Activated CD4-positive, alpha-beta T cell treated with anti-CD3 and anti-CD28 coated beads for 36 hours (primary cell): Measurements from ENCODE around the gene SPSB4. TPM values are rescaled to one million over a fixed set of nuclear protein-coding genes. Genes with fewer than 3 reads are reported as not detected.
A peak's percentile ranks its signal among the peaks of the same experiment; 100 is the strongest.

ENCODE experiments used
- ATAC-seq: fragments of 200-7000 bp; cut with Tn5 transposase; one replicate; pipeline ENCODE4 v1.10.0; 2021; ENCODE audit warnings: mild to moderate bottlenecking, moderate library complexity
- CTCF ChIA-PET: fragments of 350-600 bp; sonication (Branson Sonifier 250); formaldehyde crosslinking; loops from one replicate; lab custom pipeline; 2021; ENCODE audit warnings: antibody characterized with exemption; lab: Charles Lee
- POLR2A ChIA-PET: fragments of 350-600 bp; sonication (Branson Sonifier 250); formaldehyde crosslinking; loops from one replicate; lab custom pipeline; 2021; ENCODE audit warnings: antibody characterized with exemption, inconsistent platforms; lab: Charles Lee
- DNase-seq: peaks from one replicate; pipeline ENCODE4 v3.0.0-alpha.2; 2020
- H3K27ac Mint-ChIP-seq: one replicate; pipeline ENCODE4 v1.8.0; 2021; ENCODE audit warnings: mixed read lengths
- H3K27me3 Mint-ChIP-seq: one replicate; pipeline ENCODE4 v1.8.0; 2021; ENCODE audit warnings: mixed read lengths
- H3K36me3 Mint-ChIP-seq: one replicate; pipeline ENCODE4 v1.8.0; 2021; ENCODE audit warnings: low read depth, mixed read lengths
- H3K4me1 Mint-ChIP-seq: one replicate; pipeline ENCODE4 v1.8.0; 2021; ENCODE audit warnings: mixed read lengths
- H3K4me3 Mint-ChIP-seq: one replicate; pipeline ENCODE4 v1.8.0; 2021; ENCODE audit warnings: mild to moderate bottlenecking, moderate library complexity, mixed read lengths
- H3K9me3 Mint-ChIP-seq: one replicate; pipeline ENCODE4 v1.8.0; 2021; ENCODE audit warnings: low read depth, mixed read lengths
- intact Hi-C, 2 experiments: fragments of 100-400 bp; cut with DNase I in 1 of 2; cut with micrococcal nuclease in 1 of 2; formaldehyde crosslinking; loops; one replicate each; pipeline versions ENCODE4 v1.14.2 to v1.15.1; 2022 to 2024; cut with DNase I, micrococcal nuclease
- total RNA-seq, 2 experiments: library from RNA; stranded (reverse); gene quantifications; one replicate each; pipeline ENCODE4 v1.2.3, GENCODE V29; 2021

Gene SPSB4
- total RNA-seq, 2 experiments from 2014 or later = not detected

- H3K27me3 Mint-ChIP-seq = no peaks in the 10 kb centered on the region
- intact Hi-C loops = no loop called here
- CTCF ChIA-PET = interaction anchor here (0.9 to 1.3 kb wide), 2 partner anchors 15 to 19 kb away, joined by 3 to 6 read pairs; no protein-coding TSS in a partner anchor
- H3K9me3 Mint-ChIP-seq = peaks cover 8% of the 10 kb centered on the region
- no peak overlapping the region for H3K4me3 Mint-ChIP-seq
- POLR2A ChIA-PET = no interaction called here
- DNase-seq = no peak
- no peak for ATAC-seq
- no peaks in the 10 kb centered on the region for H3K4me1 Mint-ChIP-seq
- no peaks in the 10 kb centered on the region for H3K36me3 Mint-ChIP-seq
- H3K27ac Mint-ChIP-seq = no peak overlapping the region
Measured at GRCh38 chr3:141176775-141177174, 125.6 kb downstream of the SPSB4 start.

- ATAC-seq (no peak), DNase-seq (no peak)
- no peaks in the 10 kb centered on the region for H3K27me3 Mint-ChIP-seq
- peaks cover 8% of the 10 kb centered on the region for H3K9me3 Mint-ChIP-seq
- ChIA-PET POLR2A (no interaction called here), CTCF (interaction anchor here (1.2 kb wide), 1 partner anchor 9 kb away, joined by 5 read pairs; no protein-coding TSS in a partner anchor)
- no peaks in the 10 kb centered on the region for H3K36me3 Mint-ChIP-seq
- H3K4me1 Mint-ChIP-seq = no peaks in the 10 kb centered on the region
- H3K4me3 Mint-ChIP-seq = no peak overlapping the region
- intact Hi-C loops = no loop called here
- H3K27ac Mint-ChIP-seq = no peak overlapping the region
Measured at GRCh38 chr3:141178026-141178425, 126.9 kb downstream of the SPSB4 start.

GRCh38 chr3:141178551-141178950 lies 127.4 kb downstream of the SPSB4 start:
- intact Hi-C loops = no loop called here
- Mint-ChIP-seq H3K4me1 (no peaks in the 10 kb centered on the region), H3K4me3 (no peak overlapping the region), H3K9me3 (peaks cover 8% of the 10 kb centered on the region), H3K27ac (no peak overlapping the region), H3K36me3 (no peaks in the 10 kb centered on the region), H3K27me3 (no peaks in the 10 kb centered on the region)
- ChIA-PET POLR2A (no interaction called here), CTCF (interaction anchor here (1.2 kb wide), 1 partner anchor 10 kb away, joined by 5 read pairs; no protein-coding TSS in a partner anchor)
- DNase-seq = no peak
- ATAC-seq = no peak

- DNase-seq (no peak), ATAC-seq (no peak)
- POLR2A ChIA-PET = no interaction called here
- intact Hi-C loops = no loop called here
- no peaks in the 10 kb centered on the region for H3K4me1 Mint-ChIP-seq
- H3K9me3 Mint-ChIP-seq = peaks cover 8% of the 10 kb centered on the region
- H3K36me3 Mint-ChIP-seq = no peaks in the 10 kb centered on the region
- H3K27me3 Mint-ChIP-seq = no peaks in the 10 kb centered on the region
- no peak overlapping the region for H3K4me3 Mint-ChIP-seq
- CTCF ChIA-PET = interaction anchor here (0.5 kb wide), 1 partner anchor 112 kb away, joined by 6 read pairs; no protein-coding TSS in a partner anchor
- no peak overlapping the region for H3K27ac Mint-ChIP-seq
Measured at GRCh38 chr3:141179983-141180382, 128.8 kb downstream of the SPSB4 start.

- H3K4me1 Mint-ChIP-seq = no peaks in the 10 kb centered on the region
- intact Hi-C loops = no loop called here
- H3K4me3 Mint-ChIP-seq = no peak overlapping the region
Measured at GRCh38 chr3:141181196-141181595, 130.0 kb downstream of the SPSB4 start.

GRCh38 chr3:141181819-141182218 lies 130.7 kb downstream of the SPSB4 start:
- intact Hi-C loops = no loop called here
- Mint-ChIP-seq H3K27me3 (no peaks in the 10 kb centered on the region), H3K4me1 (no peaks in the 10 kb centered on the region), H3K4me3 (no peak overlapping the region), H3K9me3 (peaks cover 8% of the 10 kb centered on the region), H3K27ac (no peak overlapping the region), H3K36me3 (no peaks in the 10 kb centered on the region)
- ATAC-seq (no peak), DNase-seq (no peak)
- ChIA-PET CTCF (interaction anchor here (1.0 to 1.1 kb wide), 2 partner anchors 10 to 11 kb away, joined by 3 to 4 read pairs; no protein-coding TSS in a partner anchor), POLR2A (no interaction called here)

More at GRCh38 chr3:141181196-141181595, 130.0 kb downstream of the SPSB4 start:
- CTCF ChIA-PET = no interaction called here
- ATAC-seq (no peak), DNase-seq (no peak)
- Mint-ChIP-seq H3K9me3 (peaks cover 8% of the 10 kb centered on the region), H3K36me3 (no peaks in the 10 kb centered on the region), H3K27me3 (no peaks in the 10 kb centered on the region), H3K27ac (no peak overlapping the region)
- POLR2A ChIA-PET = no interaction called here

- H3K9me3 Mint-ChIP-seq = peaks cover 8% of the 10 kb centered on the region
- no peaks in the 10 kb centered on the region for H3K4me1 Mint-ChIP-seq
- DNase-seq (no peak), ATAC-seq (no peak)
- no peaks in the 10 kb centered on the region for H3K27me3 Mint-ChIP-seq
- H3K27ac Mint-ChIP-seq = no peak overlapping the region
- intact Hi-C loops = no loop called here
- H3K36me3 Mint-ChIP-seq = no peaks in the 10 kb centered on the region
- no peak overlapping the region for H3K4me3 Mint-ChIP-seq
- ChIA-PET CTCF (interaction anchor here (0.7 to 1.3 kb wide), 4 partner anchors 8 to 174 kb away, joined by 3 to 11 read pairs (median 4); no protein-coding TSS in a partner anchor), POLR2A (no interaction called here)
Measured at GRCh38 chr3:141183606-141184005, 132.5 kb downstream of the SPSB4 start.

GRCh38 chr3:141184430-141184829 lies 133.3 kb downstream of the SPSB4 start:
- H3K36me3 Mint-ChIP-seq = no peaks in the 10 kb centered on the region
- H3K4me3 Mint-ChIP-seq = no peak overlapping the region
- no peak overlapping the region for H3K27ac Mint-ChIP-seq

GRCh38 chr3:141191097-141191749 lies 140.1 kb downstream of the SPSB4 start:
- intact Hi-C loops = loop anchor here in 1 of 2 experiments (5.0 kb wide), 1 partner anchor 1764 kb away; no protein-coding TSS in a partner anchor
- POLR2A ChIA-PET = no interaction called here

More at GRCh38 chr3:141184430-141184829, 133.3 kb downstream of the SPSB4 start:
- ATAC-seq (no peak), DNase-seq (no peak)
- Mint-ChIP-seq H3K9me3 (peaks cover 8% of the 10 kb centered on the region), H3K4me1 (no peaks in the 10 kb centered on the region), H3K27me3 (no peaks in the 10 kb centered on the region)
- ChIA-PET POLR2A (no interaction called here), CTCF (interaction anchor here (1.0 kb wide), 1 partner anchor 33 kb away, joined by 3 read pairs; no protein-coding TSS in a partner anchor)
- intact Hi-C loops = no loop called here

GRCh38 chr3:141192345-141192744 lies 141.2 kb downstream of the SPSB4 start:
- POLR2A ChIA-PET = no interaction called here

More at GRCh38 chr3:141191097-141191749, 140.1 kb downstream of the SPSB4 start:
- Mint-ChIP-seq H3K9me3 (no peaks in the 10 kb centered on the region), H3K27ac (no peak overlapping the region), H3K4me1 (peaks cover 13% of the 10 kb centered on the region), H3K36me3 (no peaks in the 10 kb centered on the region), H3K4me3 (no peak overlapping the region), H3K27me3 (peaks cover 2% of the 10 kb centered on the region)
- DNase-seq (no peak), ATAC-seq (no peak)
- CTCF ChIA-PET = interaction anchor here (0.7 to 3.5 kb wide), 20 partner anchors 8 to 293 kb away, joined by 3 to 38 read pairs (median 4); partner anchors contain the start of gene PXYLP1

GRCh38 chr3:141193066-141193830 lies 142.1 kb downstream of the SPSB4 start:
- POLR2A ChIA-PET = no interaction called here
- ATAC-seq = no peak
- Mint-ChIP-seq H3K9me3 (no peaks in the 10 kb centered on the region), H3K4me1 (peaks cover 13% of the 10 kb centered on the region), H3K4me3 (no peak overlapping the region), H3K27me3 (peaks cover 2% of the 10 kb centered on the region), H3K36me3 (no peaks in the 10 kb centered on the region), H3K27ac (no peak overlapping the region)
- intact Hi-C loops = loop anchor here in 1 of 2 experiments (2.0 to 5.0 kb wide), 2 partner anchors 64 to 1766 kb away; no protein-coding TSS in a partner anchor
- peak; percentile 8 for DNase-seq
- CTCF ChIA-PET = interaction anchor here (0.6 to 3.5 kb wide), 13 partner anchors 11 to 295 kb away, joined by 3 to 38 read pairs (median 3); partner anchors contain the start of gene PXYLP1

More at GRCh38 chr3:141192345-141192744, 141.2 kb downstream of the SPSB4 start:
- ATAC-seq (peak; percentile 100), DNase-seq (peak; percentile 98)
- Mint-ChIP-seq H3K27me3 (peaks cover 2% of the 10 kb centered on the region), H3K4me1 (peaks cover 13% of the 10 kb centered on the region), H3K36me3 (no peaks in the 10 kb centered on the region), H3K4me3 (no peak overlapping the region), H3K9me3 (no peaks in the 10 kb centered on the region), H3K27ac (no peak overlapping the region)
- CTCF ChIA-PET = interaction anchor here (0.7 to 3.5 kb wide), 27 partner anchors 9 to 295 kb away, joined by 3 to 38 read pairs (median 4); partner anchors contain the start of gene PXYLP1
- intact Hi-C loops = loop anchor here (1.0 to 5.0 kb wide), 8 partner anchors 39 to 1765 kb away; partner anchors contain the start of gene PXYLP1 (in 1 of the 2)
